Large intestine (tissue), 3 donors: Measurements from ENCODE around the gene SCN8A. TPM values are rescaled to one million over a fixed set of nuclear protein-coding genes. Genes with fewer than 3 reads are reported as not detected.
"Not testable (repeated sequence)": the region's sequence is repeated elsewhere in the genome, so short reads cannot be mapped to it uniquely, and the experiment has no call there.

ENCODE experiments used
- DNase-seq, 2 donors: peaks; one replicate each; pipeline versions ENCODE4 v3.0.0 to v3.0.0-alpha.2; 2013
- H3K27ac ChIP-seq: one replicate; pipeline ENCODE4 v1.5.1; 2013; ENCODE audit warnings: low read length
- H3K27me3 ChIP-seq: 2 replicates; pipeline ENCODE4 v1.6.1; 2013; ENCODE audit warnings: low read length; ENCODE audit not compliant: control insufficient read depth, insufficient read depth
- H3K36me3 ChIP-seq: 2 replicates; pipeline ENCODE4 v1.6.1; 2013; ENCODE audit warnings: low read length; ENCODE audit not compliant: control insufficient read depth, insufficient read depth
- H3K4me1 ChIP-seq: one replicate; pipeline ENCODE4 v1.6.1; 2013; ENCODE audit warnings: low read length; ENCODE audit not compliant: control insufficient read depth, insufficient read depth
- H3K4me3 ChIP-seq: one replicate; pipeline ENCODE4 v1.5.1; 2013; ENCODE audit warnings: low read length
- H3K9me3 ChIP-seq: one replicate; pipeline ENCODE4 v1.6.1; 2013; ENCODE audit warnings: mild to moderate bottlenecking, low read depth, low read length, moderate library complexity; ENCODE audit not compliant: control insufficient read depth
- WGBS: methylation state at CpG from one replicate; pipeline ENCODE4 v1.1.5; 2013; ENCODE audit warnings: low lambda C conversion rate; ENCODE audit not compliant: insufficient coverage; 5-methylcytosine and 5-hydroxymethylcytosine counted together
- polyA plus RNA-seq: library from polyadenylated mRNA; unstranded; fragments of 120-200 nt; gene quantifications from one replicate; pipeline ENCODE4 v1.2.1, GENCODE V29; 2013

The SCN8A gene
- polyA plus RNA-seq, 1 donor, result 1.4 TPM

DNA sequence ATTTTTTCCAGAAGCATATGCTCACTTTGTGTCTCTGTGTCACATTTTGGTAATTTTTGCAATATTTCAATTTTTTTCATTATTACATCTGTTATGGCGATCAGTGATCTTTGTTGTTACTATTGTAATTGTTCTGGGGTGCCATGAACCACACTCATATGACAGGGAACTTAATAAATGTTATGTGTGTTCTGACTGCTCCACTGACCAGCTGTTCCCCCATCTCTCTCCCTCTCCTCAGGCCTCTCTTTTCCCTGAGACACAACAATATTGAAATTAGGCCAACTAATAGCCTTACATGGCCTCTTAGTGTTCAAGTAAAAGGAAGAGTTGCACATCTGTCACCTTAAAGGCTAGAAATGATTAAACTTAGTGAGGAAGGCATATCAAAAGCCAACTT, 46.0 kb downstream of the SCN8A start:
- no peak overlapping the region for H3K27ac ChIP-seq
- H3K36me3 ChIP-seq, result no peaks in the 10 kb centered on the region
- no peaks in the 10 kb centered on the region for H3K9me3 ChIP-seq
- H3K4me1 ChIP-seq, result no peaks in the 10 kb centered on the region
- WGBS, result 83% methylated on average over 1 of the region's 1 CpG
- no peak overlapping the region for H3K4me3 ChIP-seq
- H3K27me3 ChIP-seq, result no peaks in the 10 kb centered on the region
- DNase-seq, result no peak

GRCh38 chr12:51639361-51639760, 48.3 kb downstream of the SCN8A start:
- Histone ChIP-seq H3K27me3 (no peaks in the 10 kb centered on the region), H3K27ac (no peak overlapping the region), H3K9me3 (no peaks in the 10 kb centered on the region), H3K4me1 (no peaks in the 10 kb centered on the region), H3K36me3 (no peaks in the 10 kb centered on the region), H3K4me3 (no peak overlapping the region)
- no peak for DNase-seq
- WGBS, result no CpG with 5 or more reads among the region's 5 CpGs

- Histone ChIP-seq H3K4me3 (no peak overlapping the region), H3K9me3 (no peaks in the 10 kb centered on the region), H3K4me1 (no peaks in the 10 kb centered on the region), H3K27me3 (no peaks in the 10 kb centered on the region), H3K36me3 (no peaks in the 10 kb centered on the region), H3K27ac (no peak overlapping the region)
- DNase-seq, result no peak
These were observed 51.3 kb downstream of the SCN8A start for GRCh38 chr12:51642286-51642685.

DNA sequence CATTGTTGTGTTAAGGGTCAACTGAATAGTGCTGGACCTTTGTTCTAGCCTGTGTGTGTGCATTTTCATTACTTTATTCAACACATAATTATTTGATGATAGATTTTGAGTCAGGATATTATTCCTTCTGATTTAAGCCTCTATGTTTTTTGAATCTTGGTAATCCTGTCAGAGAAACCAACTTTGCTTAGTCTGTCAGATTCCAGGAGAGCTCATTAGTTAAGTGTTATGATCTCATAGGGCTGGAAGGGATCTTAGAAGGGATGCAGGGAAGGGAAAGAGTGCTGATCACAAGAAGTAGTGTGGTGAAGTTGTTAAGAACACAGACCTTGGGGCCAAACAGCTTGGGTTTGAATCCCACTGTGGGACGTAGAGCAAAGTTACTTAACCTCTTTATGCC, 52.9 kb downstream of the SCN8A start:
- no peaks in the 10 kb centered on the region for H3K4me1 ChIP-seq
- no CpG with 5 or more reads among the region's 1 CpG for WGBS
- DNase-seq, result no peak
- H3K4me3 ChIP-seq, result no peak overlapping the region
- no peaks in the 10 kb centered on the region for H3K9me3 ChIP-seq
- no peak overlapping the region for H3K27ac ChIP-seq
- no peaks in the 10 kb centered on the region for H3K27me3 ChIP-seq
- H3K36me3 ChIP-seq, result no peaks in the 10 kb centered on the region

DNA sequence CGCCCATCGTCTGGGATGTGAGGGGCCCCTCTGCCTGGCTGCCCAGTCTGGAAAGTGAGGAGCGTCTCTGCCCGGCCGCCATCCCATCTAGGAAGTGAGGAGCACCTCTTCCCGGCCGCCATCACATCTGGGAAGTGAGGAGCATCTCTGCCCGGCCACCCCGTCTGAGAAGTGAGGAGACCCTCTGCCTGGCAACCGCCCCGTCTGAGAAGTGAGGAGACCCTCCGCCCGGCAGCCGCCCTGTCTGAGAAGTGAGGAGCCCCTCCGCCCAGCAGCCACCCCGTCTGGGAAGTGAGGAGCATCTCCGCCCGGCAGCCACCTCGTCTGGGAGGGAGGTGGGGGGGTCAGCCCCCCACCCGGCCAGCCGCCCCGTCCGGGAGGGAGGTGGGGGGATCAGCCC, 53.7 kb downstream of the SCN8A start:
- WGBS, result no CpG with 5 or more reads among the region's 23 CpGs
- not testable (repeated sequence) for H3K9me3 ChIP-seq, H3K27ac ChIP-seq, DNase-seq, H3K27me3 ChIP-seq, H3K4me3 ChIP-seq, H3K36me3 ChIP-seq, H3K4me1 ChIP-seq

DNA sequence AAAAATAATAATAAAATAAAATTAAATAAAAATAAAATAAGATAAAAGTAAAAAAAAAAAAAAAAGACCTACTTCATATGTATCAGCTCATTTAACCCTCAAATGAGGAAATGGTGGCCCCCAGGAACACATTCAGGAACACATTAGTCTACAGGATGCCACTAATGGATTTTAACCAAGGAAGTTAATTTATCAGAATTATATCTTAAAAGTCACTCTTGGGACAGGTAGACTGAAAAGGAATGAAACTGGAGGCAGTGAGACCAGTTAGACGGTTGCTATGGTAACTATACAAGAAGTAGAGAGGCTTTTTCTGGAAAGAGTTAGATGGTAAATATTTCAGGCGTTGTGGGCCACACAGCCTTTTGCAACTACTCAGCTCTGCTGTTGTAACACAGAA, 54.9 kb downstream of the SCN8A start:
- no peak overlapping the region for H3K4me3 ChIP-seq
- H3K9me3 ChIP-seq, result no peaks in the 10 kb centered on the region
- H3K36me3 ChIP-seq, result no peaks in the 10 kb centered on the region
- H3K27ac ChIP-seq, result no peak overlapping the region
- H3K4me1 ChIP-seq, result no peaks in the 10 kb centered on the region
- no peaks in the 10 kb centered on the region for H3K27me3 ChIP-seq
- no peak for DNase-seq
- 90% methylated on average over 2 of the region's 2 CpGs for WGBS

DNA sequence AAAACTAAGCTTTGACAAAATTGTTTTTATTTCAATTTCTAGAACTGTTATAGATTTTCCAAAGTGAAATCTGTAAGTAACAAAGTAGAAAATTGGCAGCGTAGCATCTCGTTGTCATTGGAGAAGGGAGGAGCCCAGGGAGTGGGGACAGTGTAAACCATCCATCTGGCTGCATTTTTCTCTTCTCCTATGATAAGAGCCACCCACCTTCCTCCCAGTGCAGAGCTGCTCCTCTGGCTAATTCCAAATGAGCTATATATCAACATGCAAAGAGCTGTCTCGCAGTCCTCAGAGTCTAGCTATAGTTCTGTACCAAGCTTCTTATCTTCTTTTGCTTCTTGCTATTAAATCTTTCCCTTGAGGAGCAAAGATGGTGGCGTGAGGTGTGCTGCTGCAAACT, 56.6 kb downstream of the SCN8A start:
- 90% methylated on average over 2 of the region's 4 CpGs for WGBS
- Histone ChIP-seq H3K4me3 (no peak overlapping the region), H3K9me3 (no peaks in the 10 kb centered on the region), H3K4me1 (no peaks in the 10 kb centered on the region), H3K36me3 (no peaks in the 10 kb centered on the region), H3K27ac (no peak overlapping the region), H3K27me3 (no peaks in the 10 kb centered on the region)
- no peak for DNase-seq

GRCh38 chr12:51653431-51653830, 62.4 kb downstream of the SCN8A start:
- no peaks in the 10 kb centered on the region for H3K9me3 ChIP-seq
- H3K4me3 ChIP-seq, result no peak overlapping the region
- no peaks in the 10 kb centered on the region for H3K27me3 ChIP-seq
- H3K36me3 ChIP-seq, result no peaks in the 10 kb centered on the region
- no peak overlapping the region for H3K27ac ChIP-seq
- H3K4me1 ChIP-seq, result no peaks in the 10 kb centered on the region
- DNase-seq, result no peak

DNA sequence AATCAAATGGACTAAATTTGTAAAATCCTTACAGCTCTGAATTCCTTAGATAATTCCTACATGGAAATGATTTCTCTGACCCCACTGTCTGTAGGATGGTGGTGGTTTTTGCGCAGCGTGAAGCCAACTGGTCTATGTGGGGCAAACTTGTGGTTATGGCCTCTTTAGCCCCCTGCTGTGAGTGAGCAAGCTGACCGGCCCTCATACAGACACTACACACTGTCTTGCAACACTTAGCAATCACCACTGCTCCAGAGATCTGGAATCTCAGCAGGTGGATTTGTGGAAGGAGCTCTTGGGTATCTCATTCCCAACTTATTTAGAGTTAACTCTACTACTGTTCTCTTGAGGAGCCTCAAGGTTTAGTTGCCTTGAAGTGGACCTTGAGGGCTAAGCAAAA, 70.2 kb downstream of the SCN8A start:
- WGBS, result no CpG with 5 or more reads among the region's 3 CpGs

DNA sequence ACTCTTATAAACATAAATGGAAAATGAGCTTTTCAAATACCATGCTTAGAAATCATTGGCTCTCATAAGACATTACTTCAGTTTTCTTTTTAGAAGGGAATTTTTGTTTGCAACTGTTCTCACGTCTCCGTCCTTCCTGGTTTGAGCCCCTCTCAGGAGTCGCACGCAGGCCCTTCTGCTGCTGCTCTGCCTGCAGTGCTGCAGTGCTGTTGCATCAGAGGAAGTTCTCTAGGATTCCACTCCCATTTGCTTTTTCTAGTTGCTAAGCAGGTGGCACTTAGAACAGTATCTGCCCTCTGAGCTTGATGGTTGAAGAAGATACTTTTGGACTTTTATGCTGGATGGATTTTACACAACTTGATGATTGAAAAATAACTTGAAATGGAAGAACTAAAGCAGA, 70.8 kb downstream of the SCN8A start:
- DNase-seq, result no peak
- peaks cover 5% of the 10 kb centered on the region for H3K4me1 ChIP-seq
- H3K9me3 ChIP-seq, result no peaks in the 10 kb centered on the region
- no peak overlapping the region for H3K4me3 ChIP-seq
- H3K36me3 ChIP-seq, result no peaks in the 10 kb centered on the region
- H3K27ac ChIP-seq, result no peak overlapping the region
- no peaks in the 10 kb centered on the region for H3K27me3 ChIP-seq
- WGBS, result 80% methylated on average over 4 of the region's 4 CpGs

More for the DNA sequence above, 70.2 kb downstream of the SCN8A start:
- Histone ChIP-seq H3K4me3 (no peak overlapping the region), H3K27me3 (no peaks in the 10 kb centered on the region), H3K9me3 (no peaks in the 10 kb centered on the region), H3K4me1 (peaks cover 5% of the 10 kb centered on the region), H3K36me3 (no peaks in the 10 kb centered on the region), H3K27ac (no peak overlapping the region)
- DNase-seq, result no peak

DNA sequence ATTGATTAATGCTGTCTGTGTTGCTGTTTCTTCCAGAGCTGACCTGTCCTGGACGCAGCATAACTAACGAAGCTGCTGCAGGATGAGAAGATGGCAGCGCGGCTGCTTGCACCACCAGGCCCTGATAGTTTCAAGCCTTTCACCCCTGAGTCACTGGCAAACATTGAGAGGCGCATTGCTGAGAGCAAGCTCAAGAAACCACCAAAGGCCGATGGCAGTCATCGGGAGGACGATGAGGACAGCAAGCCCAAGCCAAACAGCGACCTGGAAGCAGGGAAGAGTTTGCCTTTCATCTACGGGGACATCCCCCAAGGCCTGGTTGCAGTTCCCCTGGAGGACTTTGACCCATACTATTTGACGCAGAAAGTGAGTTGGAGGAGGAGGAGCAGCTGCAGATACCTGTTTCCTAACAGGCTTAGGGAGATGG, 71.7 kb downstream of the SCN8A start:
- no CpG with 5 or more reads among the region's 11 CpGs for WGBS
- DNase-seq, result peak in 1 of 2 donors; percentile 55
- no peaks in the 10 kb centered on the region for H3K36me3 ChIP-seq
- H3K4me3 ChIP-seq, result no peak overlapping the region
- no peaks in the 10 kb centered on the region for H3K27me3 ChIP-seq
- H3K9me3 ChIP-seq, result no peaks in the 10 kb centered on the region
- H3K4me1 ChIP-seq, result peaks cover 5% of the 10 kb centered on the region
- no peak overlapping the region for H3K27ac ChIP-seq
